ENCODE data around the gene CD200.

Gene CD200

GRCh38 chr3:112339134-112339533 is 6.2 kb downstream of the CD200 start:
- no peak for TF ChIP-seq EZH2phosphoT487 (IDR thresholded peaks at IDR 0.05; ENCODE audit: borderline replicate concordance)
- no peak for TF ChIP-seq CTCF (conservative IDR thresholded peaks at IDR 0.05; ENCODE audit: low read length)
- Histone ChIP-seq H3K9ac (ENCODE audit: low read depth, low read length, poor library complexity, severe bottlenecking) (no peak overlapping the region), H3F3A (ENCODE audit: low read depth) (no peaks in the 10 kb centered on the region), H3K4me1 (ENCODE audit: insufficient read depth, low read length, poor library complexity, severe bottlenecking) (peaks cover 58% of the 10 kb centered on the region), H3K36me3 (ENCODE audit: insufficient read depth, low read length) (no peaks in the 10 kb centered on the region), H3K9me2 (replicated peaks; ENCODE audit: low read depth, low read length) (no peaks in the 10 kb centered on the region), H3K79me2 (ENCODE audit: insufficient read depth, low read length) (peaks cover 68% of the 10 kb centered on the region), H3K27me3 (ENCODE audit: insufficient read depth, low read length, poor library complexity, severe bottlenecking) (no peaks in the 10 kb centered on the region), H4K20me1 (ENCODE audit: insufficient read depth, low read length, poor library complexity, severe bottlenecking) (no peaks in the 10 kb centered on the region), H3K4me2 (ENCODE audit: low read depth, low read length, poor library complexity, severe bottlenecking) (peak overlapping the region; percentile 33), H3K9me3 (ENCODE audit: insufficient read depth, low read depth, low read length) (no peaks in the 10 kb centered on the region), H2AFZ (ENCODE audit: low read length) (no peak overlapping the region), H3K4me3 (ENCODE audit: low read length, poor library complexity, severe bottlenecking) (no peak overlapping the region)

- TF ChIP-seq EZH2phosphoT487 (IDR thresholded peaks at IDR 0.05; ENCODE audit: borderline replicate concordance), result no peak
- TF ChIP-seq CTCF (conservative IDR thresholded peaks at IDR 0.05; ENCODE audit: low read length), result no peak
- peaks cover 58% of the 10 kb centered on the region for H3K4me1 ChIP-seq (ENCODE audit: insufficient read depth, low read length, poor library complexity, severe bottlenecking)
- H3K4me2 ChIP-seq (ENCODE audit: low read depth, low read length, poor library complexity, severe bottlenecking), result peak overlapping the region; percentile 33
- H3K9me2 ChIP-seq (replicated peaks; ENCODE audit: low read depth, low read length), result no peaks in the 10 kb centered on the region
- peaks cover 68% of the 10 kb centered on the region for H3K79me2 ChIP-seq (ENCODE audit: insufficient read depth, low read length)
- no peak overlapping the region for H2AFZ ChIP-seq (ENCODE audit: low read length)
- no peaks in the 10 kb centered on the region for H4K20me1 ChIP-seq (ENCODE audit: insufficient read depth, low read length, poor library complexity, severe bottlenecking)
- no peaks in the 10 kb centered on the region for H3F3A ChIP-seq (ENCODE audit: low read depth)
- H3K36me3 ChIP-seq (ENCODE audit: insufficient read depth, low read length), result no peaks in the 10 kb centered on the region
- H3K9ac ChIP-seq (ENCODE audit: low read depth, low read length, poor library complexity, severe bottlenecking), result no peak overlapping the region
- H3K9me3 ChIP-seq (ENCODE audit: insufficient read depth, low read depth, low read length), result no peaks in the 10 kb centered on the region
- no peak overlapping the region for H3K4me3 ChIP-seq (ENCODE audit: low read length, poor library complexity, severe bottlenecking)
- H3K27me3 ChIP-seq (ENCODE audit: insufficient read depth, low read length, poor library complexity, severe bottlenecking), result no peaks in the 10 kb centered on the region
These were observed 6.7 kb downstream of the CD200 start for GRCh38 chr3:112339609-112340008.

DNA sequence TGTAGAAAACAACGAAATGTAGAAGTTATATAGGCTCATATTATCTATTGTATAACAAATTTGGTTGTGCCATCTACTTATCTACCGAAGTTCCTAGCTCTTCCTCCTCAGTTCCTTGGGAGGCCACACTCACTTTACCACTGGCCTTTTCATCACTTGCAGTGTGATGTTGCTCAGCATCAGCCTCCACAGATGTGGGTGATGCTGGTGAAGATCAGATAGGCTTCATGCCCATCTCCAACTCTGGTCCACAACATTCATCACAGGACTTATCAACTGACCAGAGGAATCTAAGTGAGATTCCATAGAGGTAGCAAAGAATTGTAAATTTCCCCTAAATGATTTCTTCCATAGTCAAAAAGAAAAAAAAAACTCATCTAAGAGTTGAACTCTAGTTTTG is 8.4 kb downstream of the CD200 start:
- H3K79me2 ChIP-seq (ENCODE audit: insufficient read depth, low read length), result peaks cover 58% of the 10 kb centered on the region
- H3K27me3 ChIP-seq (ENCODE audit: insufficient read depth, low read length, poor library complexity, severe bottlenecking), result no peaks in the 10 kb centered on the region
- no peaks in the 10 kb centered on the region for H4K20me1 ChIP-seq (ENCODE audit: insufficient read depth, low read length, poor library complexity, severe bottlenecking)
- no peaks in the 10 kb centered on the region for H3K9me3 ChIP-seq (ENCODE audit: insufficient read depth, low read depth, low read length)
- H3K4me1 ChIP-seq (ENCODE audit: insufficient read depth, low read length, poor library complexity, severe bottlenecking), result peaks cover 46% of the 10 kb centered on the region
- peaks cover 10% of the 10 kb centered on the region; the same call in 1 of the 2 replicates for H3K36me3 ChIP-seq (ENCODE audit: insufficient read depth, low read length)
- no peak overlapping the region for H3K4me3 ChIP-seq (ENCODE audit: low read length, poor library complexity, severe bottlenecking)
- H3K4me2 ChIP-seq (ENCODE audit: low read depth, low read length, poor library complexity, severe bottlenecking), result peak overlapping the region; percentile 5
- no peaks in the 10 kb centered on the region for H3F3A ChIP-seq (ENCODE audit: low read depth)
- H3K9ac ChIP-seq (ENCODE audit: low read depth, low read length, poor library complexity, severe bottlenecking), result no peak overlapping the region
- no peak overlapping the region for H2AFZ ChIP-seq (ENCODE audit: low read length)
- TF ChIP-seq EZH2phosphoT487 (IDR thresholded peaks at IDR 0.05; ENCODE audit: borderline replicate concordance) (no peak), CTCF (conservative IDR thresholded peaks at IDR 0.05; ENCODE audit: low read length) (no peak)
- no peaks in the 10 kb centered on the region for H3K9me2 ChIP-seq (replicated peaks; ENCODE audit: low read depth, low read length)

Measured in Loucy (cell line).